GM06990 (cell line): ENCODE results near the gene FBLN7.

ENCODE experiments used
- DNase-seq: peaks from one replicate; pipeline ENCODE4 v3.0.0-alpha.2; 2011; ENCODE audit not compliant: insufficient read length; ENCODE audit errors: extremely low read depth
- H3K27me3 ChIP-seq: replicated peaks from 2 replicates; pipeline ENCODE4 v1.6.0; 2011; ENCODE audit warnings: low read length; ENCODE audit not compliant: control insufficient read depth, insufficient read depth
- H3K36me3 ChIP-seq: 2 replicates; pipeline ENCODE4 v1.5.1; 2011; ENCODE audit warnings: low read length; ENCODE audit not compliant: control insufficient read depth, insufficient read depth
- H3K4me3 ChIP-seq: replicated peaks from 2 replicates; pipeline ENCODE4 v1.5.1; 2011; ENCODE audit warnings: low read depth, mild to moderate bottlenecking, control low read depth, low read length
- CTCF ChIP-seq: IDR thresholded peaks from 2 replicates; pipeline ENCODE4 v1.5.1; 2011; ENCODE audit warnings: low read length, control low read depth, mild to moderate bottlenecking, inconsistent platforms; ENCODE audit not compliant: insufficient read depth, poor library complexity, severe bottlenecking

Gene FBLN7

GRCh38 chr2:112168422-112169124, 30.4 kb downstream of the FBLN7 start:
- no peak for TF ChIP-seq CTCF
- no peak for DNase-seq
- H3K27me3 ChIP-seq: peaks cover 1% of the 10 kb centered on the region; the same call in 1 of the 2 replicates
- H3K4me3 ChIP-seq: no peak overlapping the region
- H3K36me3 ChIP-seq: no peaks in the 10 kb centered on the region

- no peak for DNase-seq
- peaks cover 1% of the 10 kb centered on the region; the same call in 1 of the 2 replicates for H3K27me3 ChIP-seq
- H3K36me3 ChIP-seq: no peaks in the 10 kb centered on the region
- TF ChIP-seq CTCF: no peak
- no peak overlapping the region for H3K4me3 ChIP-seq
Observed at GRCh38 chr2:112170495-112170894, 32.3 kb downstream of the FBLN7 start.

- no peak for DNase-seq
- Histone ChIP-seq H3K36me3 (no peaks in the 10 kb centered on the region), H3K4me3 (no peak overlapping the region), H3K27me3 (no peaks in the 10 kb centered on the region)
- no peak for TF ChIP-seq CTCF
Observed at GRCh38 chr2:112173646-112174319, 35.6 kb downstream of the FBLN7 start.

GRCh38 chr2:112174383-112174782, 36.2 kb downstream of the FBLN7 start:
- no peak for TF ChIP-seq CTCF
- Histone ChIP-seq H3K36me3 (no peaks in the 10 kb centered on the region), H3K4me3 (no peak overlapping the region), H3K27me3 (no peaks in the 10 kb centered on the region)
- DNase-seq: no peak

GRCh38 chr2:112175333-112175732, 37.1 kb downstream of the FBLN7 start:
- no peak for TF ChIP-seq CTCF
- H3K36me3 ChIP-seq: no peaks in the 10 kb centered on the region
- no peaks in the 10 kb centered on the region for H3K27me3 ChIP-seq
- H3K4me3 ChIP-seq: no peak overlapping the region
- no peak for DNase-seq
